Smooth muscle cell (in vitro differentiated cells): ENCODE measurements around the gene CSNK1E. TPM values are rescaled to one million over a fixed set of nuclear protein-coding genes. Genes with fewer than 3 reads are reported as not detected.
A peak's percentile ranks its signal among the peaks of the same experiment; 100 is the strongest.

ENCODE experiments used
- DNase-seq: peaks from one replicate; lab custom pipeline; 2025; ENCODE audit not compliant: unreplicated experiment; lab: John Stamatoyannopoulos, UW
- H2AFZ ChIP-seq: fragments of 200-600 bp; sonication (generic); 2 replicates; pipeline ENCODE4 v1.6.0; 2016; ENCODE audit warnings: antibody characterized with exemption, low read depth, mild to moderate bottlenecking
- H3F3A ChIP-seq: fragments of 200-600 bp; sonication (generic); 2 replicates; pipeline ENCODE4 v1.6.0; 2017; ENCODE audit warnings: antibody characterized with exemption, low read depth
- H3K27ac ChIP-seq: fragments of 200-600 bp; sonication (generic); 2 replicates; pipeline ENCODE4 v1.5.1; 2016; ENCODE audit warnings: low read depth, mild to moderate bottlenecking
- H3K27me3 ChIP-seq: fragments of 200-600 bp; sonication (generic); 2 replicates; pipeline ENCODE4 v1.6.1; 2016; ENCODE audit warnings: low read depth, mild to moderate bottlenecking
- H3K36me3 ChIP-seq: fragments of 200-600 bp; sonication (generic); 2 replicates; pipeline ENCODE4 v1.5.1; 2016; ENCODE audit warnings: low read depth
- H3K4me1 ChIP-seq: fragments of 200-600 bp; sonication (generic); 2 replicates; pipeline ENCODE4 v1.5.1; 2016; ENCODE audit warnings: low read depth
- H3K4me2 ChIP-seq: fragments of 200-600 bp; sonication (generic); 2 replicates; pipeline ENCODE4 v1.6.0; 2016; ENCODE audit warnings: mild to moderate bottlenecking
- H3K4me3 ChIP-seq: fragments of 200-600 bp; sonication (generic); 2 replicates; pipeline ENCODE4 v1.5.1; 2016; ENCODE audit warnings: mild to moderate bottlenecking
- H3K79me2 ChIP-seq: fragments of 200-600 bp; sonication (generic); 2 replicates; pipeline ENCODE4 v1.6.0; 2016; ENCODE audit warnings: low read depth, mild to moderate bottlenecking
- H3K9ac ChIP-seq: fragments of 200-600 bp; sonication (generic); 2 replicates; pipeline ENCODE4 v1.6.0; 2016; ENCODE audit warnings: low read depth
- H3K9me3 ChIP-seq: fragments of 200-600 bp; sonication (generic); replicated peaks from 2 replicates; pipeline ENCODE4 v1.5.1; 2016; ENCODE audit warnings: low read depth
- H4K20me1 ChIP-seq: fragments of 200-600 bp; sonication (generic); 2 replicates; pipeline ENCODE4 v1.6.0; 2016; ENCODE audit warnings: low read depth
- CTCF ChIP-seq: fragments of 200-600 bp; sonication (generic); IDR thresholded peaks from 2 replicates; pipeline ENCODE4 v1.5.1; 2017; ENCODE audit warnings: borderline replicate concordance, mild to moderate bottlenecking, antibody characterized with exemption; ENCODE audit not compliant: insufficient read depth, poor library complexity, severe bottlenecking
- WGBS: methylation state at CpG from one replicate; pipeline ENCODE4 v1.1.7; 2016; ENCODE audit warnings: low lambda C conversion rate; 5-methylcytosine and 5-hydroxymethylcytosine counted together
- polyA plus RNA-seq: library from polyadenylated mRNA; unstranded; fragments of >200 nt; fragmentation: Nextera tagmentation; extraction: Ambion mirVana; gene quantifications from 2 replicates; pipeline ENCODE4 v1.2.1, GENCODE V29; 2016
- total RNA-seq: library from RNA; depleted of rRNA; stranded (reverse); fragments of >200 nt; gene quantifications from 2 replicates; pipeline ENCODE4 v1.2.3, GENCODE V29; 2014

CSNK1E gene
- total and polyA plus RNA-seq, 2 experiments from 2014 or later: 94.7 to 154 TPM

- Histone ChIP-seq H3K9ac (no peak overlapping the region), H2AFZ (no peak overlapping the region), H3K79me2 (peaks cover 94% of the 10 kb centered on the region), H3K4me2 (no peak overlapping the region), H3K4me3 (no peak overlapping the region), H3F3A (peaks cover 15% of the 10 kb centered on the region), H4K20me1 (peaks cover 100% of the 10 kb centered on the region), H3K36me3 (no peaks in the 10 kb centered on the region), H3K27ac (peak overlapping the region; percentile 73), H3K4me1 (no peaks in the 10 kb centered on the region), H3K9me3 (no peaks in the 10 kb centered on the region), H3K27me3 (no peaks in the 10 kb centered on the region)
- no peak for DNase-seq
- WGBS: 67% methylated on average over 16 of the region's 16 CpGs
- TF ChIP-seq CTCF: no peak
Measured at GRCh38 chr22:38305471-38306448, 11.5 kb downstream of the CSNK1E start.

- H3K27me3 ChIP-seq: no peaks in the 10 kb centered on the region
- H3K27ac ChIP-seq: no peak overlapping the region
- WGBS: 96% methylated on average over 13 of the region's 13 CpGs
- no peaks in the 10 kb centered on the region for H3K9me3 ChIP-seq
- H4K20me1 ChIP-seq: peaks cover 100% of the 10 kb centered on the region
- no peak overlapping the region for H3K4me3 ChIP-seq
- H3K4me2 ChIP-seq: no peak overlapping the region
- DNase-seq: no peak
- H3K36me3 ChIP-seq: no peaks in the 10 kb centered on the region
- H3K4me1 ChIP-seq: no peaks in the 10 kb centered on the region
- TF ChIP-seq CTCF: no peak
- H3F3A ChIP-seq: peaks cover 15% of the 10 kb centered on the region
- H3K79me2 ChIP-seq: peaks cover 84% of the 10 kb centered on the region
- no peak overlapping the region for H3K9ac ChIP-seq
- no peak overlapping the region for H2AFZ ChIP-seq
Measured at GRCh38 chr22:38304526-38304925, 12.7 kb downstream of the CSNK1E start.

GRCh38 chr22:38303974-38304373, 13.3 kb downstream of the CSNK1E start:
- peaks cover 100% of the 10 kb centered on the region for H4K20me1 ChIP-seq
- no peak for DNase-seq
- no peak overlapping the region for H2AFZ ChIP-seq

More at GRCh38 chr22:38303974-38304373, 13.3 kb downstream of the CSNK1E start:
- Histone ChIP-seq H3K27me3 (no peaks in the 10 kb centered on the region), H3K27ac (no peak overlapping the region), H3K4me3 (no peak overlapping the region), H3K9me3 (no peaks in the 10 kb centered on the region), H3K4me1 (no peaks in the 10 kb centered on the region), H3K4me2 (no peak overlapping the region), H3K9ac (no peak overlapping the region), H3K36me3 (no peaks in the 10 kb centered on the region), H3F3A (peaks cover 15% of the 10 kb centered on the region), H3K79me2 (peaks cover 79% of the 10 kb centered on the region)
- WGBS: 98% methylated on average over 5 of the region's 5 CpGs
- TF ChIP-seq CTCF: no peak
